Cardiac muscle cell (in vitro differentiated cells and primary cell): Measurements from ENCODE around the gene PSMC5. TPM values are rescaled to one million over a fixed set of nuclear protein-coding genes. Genes with fewer than 3 reads are reported as not detected.

ENCODE experiments used
- DNase-seq, 2 donors: peaks; one replicate each; pipeline versions ENCODE4 v3.0.0 to v3.0.0-alpha.2; 2010 to 2017; ENCODE audit warnings: low read depth in 1 of 2, low spot score in 1 of 2
- H3K27ac ChIP-seq: fragments of 200-600 bp; sonication (generic); 2 replicates; pipeline ENCODE4 v1.5.1; 2016
- H3K27me3 ChIP-seq: fragments of 200-600 bp; sonication (generic); 2 replicates; pipeline ENCODE4 v1.6.0; 2016; ENCODE audit warnings: control low read depth
- H3K36me3 ChIP-seq: fragments of 200-600 bp; sonication (generic); 2 replicates; pipeline ENCODE4 v1.5.1; 2016; ENCODE audit warnings: control low read depth
- H3K4me1 ChIP-seq: fragments of 200-600 bp; sonication (generic); 2 replicates; pipeline ENCODE4 v1.8.1; 2017; ENCODE audit warnings: low read depth, mild to moderate bottlenecking, mixed run types
- H3K4me3 ChIP-seq: fragments of 200-600 bp; sonication (generic); 2 replicates; pipeline ENCODE4 v1.5.1; 2016; ENCODE audit warnings: mild to moderate bottlenecking
- H3K9me3 ChIP-seq: fragments of 200-600 bp; sonication (generic); 2 replicates; pipeline ENCODE4 v1.5.1; 2017; ENCODE audit warnings: low read depth, mild to moderate bottlenecking, control low read depth
- CTCF ChIP-seq: IDR thresholded peaks from 2 replicates; pipeline ENCODE4 v1.5.1; 2012; ENCODE audit warnings: low read depth, mild to moderate bottlenecking, low read length
- polyA plus RNA-seq: library from polyadenylated mRNA; unstranded; fragments of >200 nt; fragmentation: Nextera tagmentation; extraction: Ambion mirVana; gene quantifications from 2 replicates; pipeline ENCODE4 v1.2.1, GENCODE V29; 2016
- total RNA-seq: library from RNA; depleted of rRNA; stranded (reverse); fragments of >200 nt; gene quantifications from 2 replicates; pipeline ENCODE4 v1.2.3, GENCODE V29; 2016

Gene PSMC5
- total RNA-seq: 42.7 and 57.7 TPM in 2 replicates
- 144 and 230 TPM in 2 replicates for polyA plus RNA-seq

GRCh38 chr17:63827002-63827800 lies at the start of gene PSMC5, which contains the start of gene FTSJ3:
Gene PSMC5 (plus strand): TSS chr17:63827431. CDS start chr17:63827491, 60 bp downstream.
Gene FTSJ3 (minus strand): TSS chr17:63827663. CDS start chr17:63826902, 761 bp downstream.
- H3K4me1 ChIP-seq: peaks cover 8% of the 10 kb centered on the region
- H3K4me3 ChIP-seq: peak within 1 kb of the TSS; percentile 72
- no peaks in the 10 kb centered on the region for H3K27me3 ChIP-seq
- H3K27ac ChIP-seq: peak within 1 kb of the TSS; percentile 97
- peaks cover 40% of the 10 kb centered on the region for H3K36me3 ChIP-seq
- DNase-seq: peak; percentile 96
- H3K9me3 ChIP-seq: no peaks in the 10 kb centered on the region
- TF ChIP-seq CTCF: peak; percentile 55

- peaks cover 4% of the 10 kb centered on the region for H3K4me1 ChIP-seq
- no peak for DNase-seq
- H3K27ac ChIP-seq: no peak overlapping the region
- H3K27me3 ChIP-seq: no peaks in the 10 kb centered on the region
- no peaks in the 10 kb centered on the region for H3K9me3 ChIP-seq
- peaks cover 2% of the 10 kb centered on the region for H3K36me3 ChIP-seq
- no peak for TF ChIP-seq CTCF
- no peak overlapping the region for H3K4me3 ChIP-seq
These were observed 46.7 kb upstream of the PSMC5 start for GRCh38 chr17:63780507-63780906.

GRCh38 chr17:63780928-63781327 lies 46.3 kb upstream of the PSMC5 start:
- DNase-seq: no peak
- Histone ChIP-seq H3K4me1 (peaks cover under 1% of the 10 kb centered on the region), H3K4me3 (no peak overlapping the region), H3K36me3 (peaks cover 2% of the 10 kb centered on the region), H3K27ac (no peak overlapping the region), H3K9me3 (no peaks in the 10 kb centered on the region), H3K27me3 (no peaks in the 10 kb centered on the region)
- no peak for TF ChIP-seq CTCF

- DNase-seq: no peak
- no peak overlapping the region for H3K4me3 ChIP-seq
- H3K27ac ChIP-seq: no peak overlapping the region
- no peak for TF ChIP-seq CTCF
- no peaks in the 10 kb centered on the region for H3K4me1 ChIP-seq
- no peaks in the 10 kb centered on the region for H3K27me3 ChIP-seq
- no peaks in the 10 kb centered on the region for H3K9me3 ChIP-seq
- H3K36me3 ChIP-seq: peaks cover 10% of the 10 kb centered on the region
These were observed 43.7 kb upstream of the PSMC5 start for GRCh38 chr17:63783522-63783921.

GRCh38 chr17:63785556-63785955 lies 41.7 kb upstream of the PSMC5 start:
- H3K4me1 ChIP-seq: no peaks in the 10 kb centered on the region
- no peak for TF ChIP-seq CTCF
- H3K27me3 ChIP-seq: no peaks in the 10 kb centered on the region
- peaks cover 21% of the 10 kb centered on the region for H3K36me3 ChIP-seq
- H3K4me3 ChIP-seq: no peak overlapping the region
- no peak overlapping the region for H3K27ac ChIP-seq
- no peaks in the 10 kb centered on the region for H3K9me3 ChIP-seq
- peak in 1 of 2 donors; percentile 29 for DNase-seq
